Measurements from ENCODE around the gene LYAR.
"Not testable (repeated sequence)": the region's sequence is repeated elsewhere in the genome, so short reads cannot be mapped to it uniquely, and the experiment has no call there.

DNA sequence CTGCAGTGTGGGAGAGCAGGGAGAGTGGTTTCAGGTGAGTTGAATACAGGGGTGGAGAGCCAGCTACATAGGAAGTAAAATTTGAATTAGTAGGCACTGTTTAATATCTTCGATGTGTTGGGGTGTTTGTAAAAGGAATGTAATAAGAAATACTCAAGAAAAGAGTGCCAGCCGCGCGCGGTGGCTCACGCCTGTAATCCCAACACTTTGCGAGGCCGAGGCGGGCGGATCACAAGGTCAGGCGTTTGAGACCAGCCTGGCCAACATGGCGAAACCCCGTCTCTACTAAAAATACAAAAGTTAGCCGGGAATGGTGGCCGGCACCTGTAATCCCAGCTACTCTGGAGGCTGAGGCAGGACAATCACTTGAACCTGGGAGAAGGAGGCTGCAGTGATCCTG, 40.6 kb downstream of the LYAR start:
- TF ChIP-seq, protein P1, sequence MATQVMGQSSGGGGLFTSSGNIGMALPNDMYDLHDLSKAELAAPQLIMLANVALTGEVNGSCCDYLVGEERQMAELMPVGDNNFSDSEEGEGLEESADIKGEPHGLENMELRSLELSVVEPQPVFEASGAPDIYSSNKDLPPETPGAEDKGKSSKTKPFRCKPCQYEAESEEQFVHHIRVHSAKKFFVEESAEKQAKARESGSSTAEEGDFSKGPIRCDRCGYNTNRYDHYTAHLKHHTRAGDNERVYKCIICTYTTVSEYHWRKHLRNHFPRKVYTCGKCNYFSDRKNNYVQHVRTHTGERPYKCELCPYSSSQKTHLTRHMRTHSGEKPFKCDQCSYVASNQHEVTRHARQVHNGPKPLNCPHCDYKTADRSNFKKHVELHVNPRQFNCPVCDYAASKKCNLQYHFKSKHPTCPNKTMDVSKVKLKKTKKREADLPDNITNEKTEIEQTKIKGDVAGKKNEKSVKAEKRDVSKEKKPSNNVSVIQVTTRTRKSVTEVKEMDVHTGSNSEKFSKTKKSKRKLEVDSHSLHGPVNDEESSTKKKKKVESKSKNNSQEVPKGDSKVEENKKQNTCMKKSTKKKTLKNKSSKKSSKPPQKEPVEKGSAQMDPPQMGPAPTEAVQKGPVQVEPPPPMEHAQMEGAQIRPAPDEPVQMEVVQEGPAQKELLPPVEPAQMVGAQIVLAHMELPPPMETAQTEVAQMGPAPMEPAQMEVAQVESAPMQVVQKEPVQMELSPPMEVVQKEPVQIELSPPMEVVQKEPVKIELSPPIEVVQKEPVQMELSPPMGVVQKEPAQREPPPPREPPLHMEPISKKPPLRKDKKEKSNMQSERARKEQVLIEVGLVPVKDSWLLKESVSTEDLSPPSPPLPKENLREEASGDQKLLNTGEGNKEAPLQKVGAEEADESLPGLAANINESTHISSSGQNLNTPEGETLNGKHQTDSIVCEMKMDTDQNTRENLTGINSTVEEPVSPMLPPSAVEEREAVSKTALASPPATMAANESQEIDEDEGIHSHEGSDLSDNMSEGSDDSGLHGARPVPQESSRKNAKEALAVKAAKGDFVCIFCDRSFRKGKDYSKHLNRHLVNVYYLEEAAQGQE (tag by site-specific recombination; IDR thresholded peaks at IDR 0.05), result not testable (repeated sequence)
- TF ChIP-seq ZNF335 (tag by site-specific recombination; conservative IDR thresholded peaks at IDR 0.05); ZNF175 (tag by site-specific recombination; IDR thresholded peaks at IDR 0.05); HOXA7 (CRISPR knock-in tag; IDR thresholded peaks at IDR 0.05; ENCODE audit: borderline replicate concordance): not testable (repeated sequence)
- TF ChIP-seq, protein P2, sequence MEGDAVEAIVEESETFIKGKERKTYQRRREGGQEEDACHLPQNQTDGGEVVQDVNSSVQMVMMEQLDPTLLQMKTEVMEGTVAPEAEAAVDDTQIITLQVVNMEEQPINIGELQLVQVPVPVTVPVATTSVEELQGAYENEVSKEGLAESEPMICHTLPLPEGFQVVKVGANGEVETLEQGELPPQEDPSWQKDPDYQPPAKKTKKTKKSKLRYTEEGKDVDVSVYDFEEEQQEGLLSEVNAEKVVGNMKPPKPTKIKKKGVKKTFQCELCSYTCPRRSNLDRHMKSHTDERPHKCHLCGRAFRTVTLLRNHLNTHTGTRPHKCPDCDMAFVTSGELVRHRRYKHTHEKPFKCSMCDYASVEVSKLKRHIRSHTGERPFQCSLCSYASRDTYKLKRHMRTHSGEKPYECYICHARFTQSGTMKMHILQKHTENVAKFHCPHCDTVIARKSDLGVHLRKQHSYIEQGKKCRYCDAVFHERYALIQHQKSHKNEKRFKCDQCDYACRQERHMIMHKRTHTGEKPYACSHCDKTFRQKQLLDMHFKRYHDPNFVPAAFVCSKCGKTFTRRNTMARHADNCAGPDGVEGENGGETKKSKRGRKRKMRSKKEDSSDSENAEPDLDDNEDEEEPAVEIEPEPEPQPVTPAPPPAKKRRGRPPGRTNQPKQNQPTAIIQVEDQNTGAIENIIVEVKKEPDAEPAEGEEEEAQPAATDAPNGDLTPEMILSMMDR (tag by site-specific recombination; IDR thresholded peaks at IDR 0.05), result not testable (repeated sequence)

Data from HEK293 (cell line).